Gastroesophageal sphincter (tissue), 3 donors: Measurements from ENCODE around the gene NAPG.
"Not testable (repeated sequence)": the region's sequence is repeated elsewhere in the genome, so short reads cannot be mapped to it uniquely, and the experiment has no call there.

Source experiments
- CTCF ChIP-seq, 4 experiments: fragments of 200-600 bp in 2 of 4; fragments of 450-650 bp in 2 of 4; sonication (generic) in 1 of 4; IDR thresholded peaks; one replicate each; pipeline ENCODE4 v1.5.1; 2017 to 2019; ENCODE audit warnings: antibody characterized with exemption in 4 of 4, mild to moderate bottlenecking in 2 of 4, moderate library complexity in 2 of 4
- EP300 ChIP-seq: sonication (generic); formaldehyde crosslinking; IDR thresholded peaks from one replicate; pipeline ENCODE4 v1.6.1; 2017; ENCODE audit warnings: antibody characterized with exemption, mild to moderate bottlenecking
- POLR2A ChIP-seq, 2 donors: fragments of 450-650 bp; IDR thresholded peaks; one replicate each; pipeline ENCODE4 v1.6.1; 2017; ENCODE audit warnings: antibody characterized with exemption in 2 of 2, mild to moderate bottlenecking in 2 of 2, moderate library complexity in 1 of 2
- POLR2AphosphoS5 ChIP-seq: sonication (generic); formaldehyde crosslinking; IDR thresholded peaks from one replicate; pipeline ENCODE4 v1.6.1; 2017; ENCODE audit warnings: antibody characterized with exemption

- not testable (repeated sequence) for TF ChIP-seq CTCF (IDR thresholded peaks at IDR 0.05); POLR2A (IDR thresholded peaks at IDR 0.05); POLR2AphosphoS5; EP300
Observed at GRCh38 chr18:10569941-10570340, 44.1 kb downstream of the NAPG start.
